Heart left ventricle (tissue), 16 donors: ENCODE measurements around the gene OGDH. TPM values are rescaled to one million over a fixed set of nuclear protein-coding genes. Genes with fewer than 3 reads are reported as not detected.

Experiments used
- ATAC-seq, 4 donors: fragments of 200-7000 bp; cut with Tn5 transposase; one replicate each; pipeline ENCODE4 v1.9.1; 2020 to 2022; ENCODE audit warnings: moderate library complexity in 4 of 4, mild to moderate bottlenecking in 3 of 4, moderate number of reproducible peaks in 1 of 4
- DNase-seq, 5 donors: peaks; one replicate each; pipeline ENCODE4 v3.0.0-alpha.2; 2020
- H3K27ac ChIP-seq, 12 donors: fragments of 200-600 bp; sonication (generic) in 4 of 12; one replicate each; pipeline versions ENCODE4 v1.5.0 to v1.8.0; 2016 to 2022; ENCODE audit warnings: mild to moderate bottlenecking in 2 of 12
- H3K27me3 ChIP-seq, 9 donors: fragments of 200-600 bp; sonication (generic) in 2 of 9; one replicate each; pipeline versions ENCODE4 v1.5.1 to v1.8.0; 2016 to 2022; ENCODE audit warnings: mild to moderate bottlenecking in 3 of 9
- H3K36me3 ChIP-seq, 9 donors: fragments of 200-600 bp; sonication (generic) in 2 of 9; one replicate each; pipeline versions ENCODE4 v1.5.0 to v1.8.0; 2018 to 2022; ENCODE audit warnings: mild to moderate bottlenecking in 2 of 9
- H3K4me1 ChIP-seq, 12 donors: fragments of 200-600 bp; sonication (generic) in 4 of 12; one replicate each; pipeline versions ENCODE4 v1.5.0 to v1.8.0; 2016 to 2022; ENCODE audit warnings: mild to moderate bottlenecking in 3 of 12
- H3K4me3 ChIP-seq, 12 donors: fragments of 200-600 bp; sonication (generic) in 4 of 12; one replicate each; pipeline versions ENCODE4 v1.5.0 to v1.8.0; 2017 to 2022; ENCODE audit warnings: mild to moderate bottlenecking in 9 of 12, moderate library complexity in 4 of 12
- H3K9me3 ChIP-seq, 12 donors: fragments of 200-600 bp; sonication (generic) in 4 of 12; one replicate each; pipeline versions ENCODE4 v1.5.0 to v1.8.0; 2016 to 2022; ENCODE audit warnings: mild to moderate bottlenecking in 1 of 12
- POLR2A ChIP-seq, 2 donors: fragments of 450-650 bp; IDR thresholded peaks; one replicate each; pipeline ENCODE4 v1.6.1; 2017; ENCODE audit warnings: antibody characterized with exemption in 2 of 2, mild to moderate bottlenecking in 2 of 2, moderate library complexity in 2 of 2
- WGBS, 4 donors: extraction: QIAGEN DNeasy Blood & Tissue Kit in 2 of 4; methylation state at CpG; one replicate each; pipeline versions ENCODE4 v1.1.5 to v1.1.7; 2013 to 2018; 5-methylcytosine and 5-hydroxymethylcytosine counted together
- intact Hi-C, 10 donors: fragments of 100-400 bp; cut with DNase I; formaldehyde crosslinking; loops; one replicate each; pipeline versions ENCODE4 v1.11.1 to v1.14.2; 2022
- polyA plus RNA-seq, 2 donors: library from polyadenylated mRNA; stranded (reverse); fragments of 200-250 nt; gene quantifications; one replicate each; pipeline ENCODE4 v1.2.3, GENCODE V29; 2013
- total RNA-seq, 9 donors: library from RNA; depleted of rRNA in 2 of 9; stranded (reverse); fragments of >200 nt in 2 of 9; fragmentation: NEBNext Ultra II Directional in 3 of 9; extraction: Animal tissue kit (Norgen Biotek cat#: 25700) in 3 of 9; gene quantifications; one replicate each; pipeline versions ENCODE4 v1.1.0 to v1.2.4, GENCODE V29; 2016 to 2023
- TF ChIP-seq, protein P1 (sequence below), 12 donors: fragments of 200-600 bp; sonication (generic) in 4 of 12; IDR thresholded peaks; one replicate each; pipeline versions ENCODE4 v1.5.0 to v1.8.0; 2018 to 2022; ENCODE audit warnings: antibody characterized with exemption in 12 of 12, mild to moderate bottlenecking in 5 of 12
- donor health status: ischemic (EF 13 %, LVEDD 7.1; RV severe dilation, severe dysfunction).
- donor health status: healthy with polysubstance abuse.
- donor health status: DM: no; HTN: yes; CAD: no.
- donor health status: DM: no; HTN: no; CAD: no.
- donor health status: ischemic (EF 25% LVEDD 6.9; RV normal size, moderate dysfunction).
- donor health status: ischemic (EF 25% LVEDD 5.7; RV mildly dilated, moderate dysfunction).
- donor health status: healthy.
- donor health status: DM: yes; HTN: yes; CAD: no.
- donor health status: ischemic (EF 35%, LVEDD 5.7; RV mildly dilated, moderate dysfunction).
- donor health status: nonischemic (EF 11% LVEDD 7.7; RV severe dilation, severe dysfunction).
- donor health status: DM: yes; HTN: yes; CAD: no.
- donor health status: PGD.
- donor health status: ischemic (EF 29% LVEDD 5.4; RV normal size, mild dysfunction).
- donor health status: nonischemic (EF 23%, LVEDD 6.1; RV moderate dilation, normal function).

The OGDH gene
- total and polyA plus RNA-seq, 11 donors, result 247 to 789 (median 633) TPM

DNA sequence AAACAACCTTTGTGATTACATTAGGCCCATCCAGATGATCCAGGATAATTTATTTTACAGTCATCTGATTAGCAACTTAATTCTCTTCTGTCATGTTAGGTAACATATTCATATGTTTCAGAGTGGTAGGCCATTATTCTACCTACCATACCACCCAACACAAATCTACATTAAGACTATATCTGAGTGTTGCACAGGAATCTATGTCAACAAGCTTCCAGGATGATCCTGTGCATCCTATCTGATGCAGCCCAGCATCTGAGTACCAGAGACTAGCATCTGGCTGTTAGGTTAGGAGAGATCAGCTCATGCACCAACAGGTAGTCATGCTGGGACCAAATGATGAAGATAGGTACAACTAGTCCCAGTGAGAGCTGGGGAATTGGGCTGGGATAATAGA is 31.4 kb upstream of the OGDH start:
- TF ChIP-seq POLR2A (IDR thresholded peaks at IDR 0.05), result no peak
- TF ChIP-seq, protein P1, sequence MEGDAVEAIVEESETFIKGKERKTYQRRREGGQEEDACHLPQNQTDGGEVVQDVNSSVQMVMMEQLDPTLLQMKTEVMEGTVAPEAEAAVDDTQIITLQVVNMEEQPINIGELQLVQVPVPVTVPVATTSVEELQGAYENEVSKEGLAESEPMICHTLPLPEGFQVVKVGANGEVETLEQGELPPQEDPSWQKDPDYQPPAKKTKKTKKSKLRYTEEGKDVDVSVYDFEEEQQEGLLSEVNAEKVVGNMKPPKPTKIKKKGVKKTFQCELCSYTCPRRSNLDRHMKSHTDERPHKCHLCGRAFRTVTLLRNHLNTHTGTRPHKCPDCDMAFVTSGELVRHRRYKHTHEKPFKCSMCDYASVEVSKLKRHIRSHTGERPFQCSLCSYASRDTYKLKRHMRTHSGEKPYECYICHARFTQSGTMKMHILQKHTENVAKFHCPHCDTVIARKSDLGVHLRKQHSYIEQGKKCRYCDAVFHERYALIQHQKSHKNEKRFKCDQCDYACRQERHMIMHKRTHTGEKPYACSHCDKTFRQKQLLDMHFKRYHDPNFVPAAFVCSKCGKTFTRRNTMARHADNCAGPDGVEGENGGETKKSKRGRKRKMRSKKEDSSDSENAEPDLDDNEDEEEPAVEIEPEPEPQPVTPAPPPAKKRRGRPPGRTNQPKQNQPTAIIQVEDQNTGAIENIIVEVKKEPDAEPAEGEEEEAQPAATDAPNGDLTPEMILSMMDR (IDR thresholded peaks at IDR 0.05), result no peak
- intact Hi-C loops, result loop anchor here in 1 of 10 donors (10.0 kb wide), 1 partner anchor 540 kb away; the partner anchor contains the start of gene TBRG4
- Histone ChIP-seq H3K27ac (no peak overlapping the region), H3K4me1 (peaks cover 4 to 33% (median 21%) of the 10 kb centered on the region in 12 donors), H3K27me3 (no peaks in the 10 kb centered on the region), H3K9me3 (no peaks in the 10 kb centered on the region), H3K4me3 (peak overlapping the region in 1 of 12 donors; percentile 87), H3K36me3 (peaks cover 0 to 71% (median 68%) of the 10 kb centered on the region in 9 donors)
- ATAC-seq (no peak), DNase-seq (no peak)

- H3K27ac ChIP-seq, result no peak overlapping the region
- TF ChIP-seq, protein P1 (IDR thresholded peaks at IDR 0.05), result no peak
- no peak for TF ChIP-seq POLR2A (IDR thresholded peaks at IDR 0.05)
- DNase-seq, result no peak
- H3K27me3 ChIP-seq, result no peaks in the 10 kb centered on the region
- intact Hi-C loops, result loop anchor here in 1 of 10 donors (10.0 kb wide), 1 partner anchor 539 kb away; the partner anchor contains the start of gene TBRG4
- no peak overlapping the region for H3K4me3 ChIP-seq
- peaks cover 8 to 44% (median 32%) of the 10 kb centered on the region in 12 donors for H3K4me1 ChIP-seq
- 63 to 82% (median 70%) methylated on average over 2 of the region's 2 CpGs for WGBS, 4 donors
- no peak for ATAC-seq
- peaks cover 0 to 70% (median 62%) of the 10 kb centered on the region in 9 donors for H3K36me3 ChIP-seq
- no peaks in the 10 kb centered on the region for H3K9me3 ChIP-seq
Measured at GRCh38 chr7:44576228-44576627, 30.2 kb upstream of the OGDH start.

DNA sequence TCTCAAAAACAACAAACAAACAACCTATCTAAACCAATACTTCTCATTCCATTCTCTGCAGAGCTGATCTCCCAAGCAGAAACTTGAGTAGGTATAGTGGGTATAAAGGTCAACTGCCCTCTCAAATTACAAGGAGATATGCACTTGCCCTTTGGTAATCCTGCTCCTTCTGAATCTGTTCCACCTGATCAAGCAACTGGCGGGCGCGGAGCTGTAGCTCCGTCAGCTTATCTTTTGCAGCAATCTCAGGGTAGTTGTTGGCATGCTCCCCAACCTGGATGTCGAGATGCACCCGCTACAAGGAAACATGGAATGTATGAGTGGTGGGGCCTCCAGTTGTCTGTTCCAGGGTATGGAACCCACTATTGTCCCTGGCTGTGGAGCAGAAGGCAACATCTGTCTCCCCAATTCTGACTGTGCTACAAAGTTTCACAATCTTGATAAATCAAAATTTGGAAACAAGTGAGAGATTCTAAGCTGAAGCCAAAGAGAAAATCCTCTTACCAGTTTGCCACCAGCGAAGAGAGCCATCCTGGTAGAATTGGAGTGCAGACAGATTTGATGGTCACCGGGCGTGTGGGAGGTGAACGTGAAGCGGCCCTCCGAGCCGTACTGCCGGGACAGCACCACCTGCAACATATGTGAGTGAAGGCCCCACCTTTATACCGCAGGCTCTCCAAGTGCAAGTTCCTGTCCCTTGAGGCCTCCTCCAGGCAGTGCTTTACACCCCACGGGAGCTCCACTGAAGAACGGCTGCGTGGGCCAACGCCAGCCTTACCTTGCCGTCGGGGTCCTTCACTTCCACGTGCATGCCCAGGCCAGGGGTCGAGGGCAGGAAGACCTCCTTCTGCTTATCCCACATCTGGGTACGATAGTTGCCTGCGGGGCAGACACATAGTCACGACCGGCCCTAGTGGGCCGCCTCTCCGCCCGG is 25.2 kb upstream of the OGDH start:
- TF ChIP-seq, protein P1 (IDR thresholded peaks at IDR 0.05), result no peak
- TF ChIP-seq POLR2A (IDR thresholded peaks at IDR 0.05), result no peak
- intact Hi-C loops, result loop anchor here in 4 of 10 donors (1.0 to 10.0 kb wide), 5 partner anchors 25 to 554 kb away; partner anchors contain the start of genes OGDH (in 1 of the 4) and TBRG4 (in 1 of the 4)
- Histone ChIP-seq H3K4me1 (peaks cover 5 to 29% (median 22%) of the 10 kb centered on the region in 12 donors), H3K27me3 (no peaks in the 10 kb centered on the region), H3K27ac (peak overlapping the region; percentile 83 to 99 (median 97)), H3K9me3 (no peaks in the 10 kb centered on the region), H3K4me3 (peak overlapping the region; percentile 64 to 98 (median 82)), H3K36me3 (peaks cover 0 to 40% (median 32%) of the 10 kb centered on the region in 9 donors)
- peak in 3 of 5 donors; percentile 29 to 61 (median 47) for DNase-seq
- ATAC-seq, result peak in 2 of 4 donors; percentile 6 to 12
- WGBS, 4 donors, result 19 to 22% (median 20%) methylated on average over 11 to 30 of the region's 30 CpGs
